Measurements from ENCODE around the gene PFKFB2.

Gene PFKFB2

GRCh38 chr1:207064561-207064960 is 11.5 kb downstream of the PFKFB2 start:
- peak in 30 of 58 donors; percentile 11 to 79 (median 42) for DNase-seq

- no peak for DNase-seq
Measured at GRCh38 chr1:207067185-207067584, 14.1 kb downstream of the PFKFB2 start.

DNA sequence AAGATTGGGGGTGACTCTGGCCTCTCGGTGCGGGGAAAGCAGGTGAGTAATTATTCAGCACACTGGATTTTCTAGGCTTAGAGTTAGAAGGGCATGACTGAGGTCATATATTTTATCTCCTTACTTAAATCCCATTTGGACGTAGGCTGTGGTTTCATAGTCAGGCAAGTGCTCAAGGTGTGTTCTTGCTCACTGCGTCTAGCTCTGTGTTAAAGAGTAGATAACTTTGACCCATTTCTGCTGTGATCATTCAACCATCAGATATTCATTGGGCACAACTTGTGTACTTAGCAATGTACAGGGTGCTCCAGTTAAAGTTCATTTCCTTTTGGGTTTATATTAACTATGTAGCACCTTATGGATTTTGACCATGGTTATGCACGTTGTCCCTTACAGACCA is 14.6 kb downstream of the PFKFB2 start:
- no peak for DNase-seq

DNA sequence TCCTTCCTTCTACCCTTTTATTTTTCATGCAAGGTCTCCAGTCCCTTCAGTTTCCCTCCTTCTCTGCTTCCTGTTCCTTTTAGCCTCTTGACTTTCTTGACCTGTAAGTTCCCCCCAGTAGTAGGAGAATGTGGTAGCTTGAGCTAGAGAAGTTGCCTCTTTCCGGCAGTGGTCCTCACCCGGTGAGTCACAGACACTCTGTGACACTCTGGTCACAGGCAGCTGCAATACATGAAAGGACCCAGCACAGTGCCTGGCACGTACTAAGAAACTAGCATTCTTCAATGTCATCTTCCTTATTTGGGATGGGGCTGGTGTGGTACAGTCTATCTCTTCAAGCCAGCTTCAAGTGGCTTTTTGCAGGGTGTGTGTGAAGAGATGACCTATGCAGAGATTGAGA is 16.0 kb downstream of the PFKFB2 start:
- DNase-seq: no peak

DNA sequence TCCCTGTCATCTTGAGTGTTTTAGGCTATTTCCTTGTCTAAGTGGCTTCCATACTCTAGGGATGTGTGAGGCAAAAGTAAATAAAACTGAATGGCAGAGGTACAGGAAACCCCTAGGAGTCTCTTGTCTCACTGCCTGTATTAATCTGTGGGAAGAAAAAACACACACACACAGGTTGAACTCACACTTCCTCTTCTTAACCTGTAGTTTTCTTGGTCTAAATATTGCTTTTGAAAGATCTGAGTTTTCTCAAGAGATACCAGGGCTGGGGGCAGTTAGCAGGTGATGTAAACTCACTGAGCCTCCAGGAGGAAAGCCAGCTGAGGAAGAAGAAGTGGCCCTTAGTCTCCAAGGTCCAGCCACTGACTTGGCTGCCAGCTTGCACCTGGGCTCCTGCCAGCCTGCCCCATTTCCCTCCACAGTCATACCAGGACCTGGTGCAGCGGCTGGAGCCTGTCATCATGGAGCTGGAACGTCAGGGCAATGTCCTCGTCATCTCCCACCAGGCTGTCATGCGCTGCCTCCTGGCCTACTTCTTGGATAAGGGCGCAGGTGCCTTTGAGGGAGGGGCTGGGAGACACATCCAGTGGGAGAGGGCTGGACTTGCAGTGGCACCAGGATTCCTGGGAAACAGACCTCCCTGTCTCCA is 16.9 kb downstream of the PFKFB2 start:
- DNase-seq: peak in 7 of 58 donors; percentile 5 to 34 (median 16)

DNA sequence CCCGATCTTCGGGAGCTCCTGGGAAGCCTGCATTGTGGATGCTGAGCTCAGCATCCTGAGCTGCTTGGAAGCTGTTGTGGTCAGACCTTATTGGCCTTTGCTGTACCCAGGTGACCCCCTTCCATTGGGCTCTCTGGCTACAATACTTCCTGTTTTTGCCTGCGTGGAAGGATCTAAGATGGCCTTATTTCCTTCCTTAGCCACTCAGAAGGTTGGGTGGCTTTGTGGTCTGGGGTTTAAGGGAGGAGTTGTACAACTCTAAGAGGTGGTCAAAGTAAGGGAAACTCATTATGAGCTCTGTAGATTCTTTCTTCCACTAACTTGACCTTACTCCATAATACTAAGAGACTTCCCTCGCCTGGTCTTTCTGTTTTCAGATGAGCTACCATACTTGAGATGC is 17.7 kb downstream of the PFKFB2 start:
- DNase-seq: no peak

DNA sequence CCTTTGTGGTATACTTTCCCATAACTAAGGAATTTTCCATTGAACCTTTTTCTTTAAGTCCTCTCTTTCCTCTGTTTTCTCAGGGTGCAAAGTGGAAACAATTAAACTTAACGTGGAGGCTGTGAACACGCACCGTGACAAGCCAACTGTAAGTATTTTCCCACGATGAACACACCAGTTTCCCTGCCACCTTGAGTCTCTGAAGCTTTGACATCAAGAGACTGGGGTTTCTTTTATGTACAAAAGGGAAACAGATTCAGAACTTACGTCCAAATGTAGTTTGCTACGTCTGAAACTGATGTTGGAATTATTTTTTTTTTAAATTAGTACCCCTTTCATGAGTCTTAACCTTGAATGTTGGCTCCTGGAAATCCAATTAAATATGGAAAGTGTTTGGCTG is 18.4 kb downstream of the PFKFB2 start:
- DNase-seq: no peak

DNA sequence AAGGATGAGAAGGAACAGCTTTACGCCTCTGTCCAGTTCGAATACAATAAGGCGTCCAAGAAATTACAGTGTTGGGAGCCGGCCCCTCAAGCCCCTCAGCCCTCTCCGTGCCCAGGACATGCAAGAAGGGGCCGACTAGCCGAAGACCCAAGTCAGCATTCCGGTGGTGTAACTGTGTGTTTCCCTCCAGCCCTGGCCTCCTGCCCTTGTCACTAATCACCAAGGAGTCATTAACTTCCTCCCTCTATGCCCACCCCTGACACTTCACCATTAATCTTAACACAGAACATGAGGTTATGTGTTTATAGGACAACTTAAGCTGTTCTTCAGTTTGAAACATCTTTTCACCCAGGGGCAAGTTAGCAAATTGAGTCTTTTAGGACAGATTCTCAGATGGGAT is 19.2 kb downstream of the PFKFB2 start:
- DNase-seq: no peak

DNA sequence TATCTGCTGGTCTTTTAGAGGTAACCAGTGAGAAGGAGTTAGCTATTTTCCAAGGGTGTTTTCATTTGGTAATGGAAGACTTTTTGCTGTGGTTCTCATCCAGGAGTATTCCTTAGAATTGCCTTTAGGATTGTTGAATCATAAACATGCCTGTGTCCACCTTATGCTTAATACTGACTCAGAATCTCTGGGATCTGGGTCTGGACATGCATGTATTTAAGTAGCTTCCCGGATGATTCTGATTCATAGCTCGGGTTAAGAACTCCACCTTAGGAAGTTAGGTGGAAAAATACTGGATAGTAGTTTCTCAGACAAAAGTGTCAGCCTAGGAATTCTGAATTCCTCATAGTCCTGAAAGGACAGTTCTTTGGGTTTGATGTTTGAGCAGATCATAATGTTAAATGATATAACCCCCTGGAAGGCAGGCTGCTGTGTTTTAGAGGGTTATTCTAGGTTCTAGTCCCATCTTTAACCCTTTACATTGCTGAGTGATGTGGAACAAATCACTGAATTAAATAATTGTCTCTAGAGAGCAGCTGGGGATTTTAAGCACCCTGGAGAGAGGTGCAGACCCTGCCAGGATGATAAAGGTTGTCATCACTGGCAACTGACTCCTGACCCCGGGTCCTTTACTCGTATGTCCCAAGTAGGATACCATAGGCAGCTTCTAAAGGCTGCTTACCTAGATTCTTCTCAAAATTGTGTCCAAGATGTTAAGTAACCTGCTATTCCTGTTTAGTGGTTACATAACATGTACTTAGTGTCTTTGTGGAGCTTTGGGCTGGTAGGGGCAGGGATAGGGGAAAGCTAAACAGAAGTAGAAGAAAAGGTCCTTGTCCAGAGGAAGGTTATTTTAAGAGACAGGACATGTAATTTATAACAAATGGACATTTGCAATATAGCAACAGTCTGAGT is 21.1 kb downstream of the PFKFB2 start:
- DNase-seq: no peak

DNA sequence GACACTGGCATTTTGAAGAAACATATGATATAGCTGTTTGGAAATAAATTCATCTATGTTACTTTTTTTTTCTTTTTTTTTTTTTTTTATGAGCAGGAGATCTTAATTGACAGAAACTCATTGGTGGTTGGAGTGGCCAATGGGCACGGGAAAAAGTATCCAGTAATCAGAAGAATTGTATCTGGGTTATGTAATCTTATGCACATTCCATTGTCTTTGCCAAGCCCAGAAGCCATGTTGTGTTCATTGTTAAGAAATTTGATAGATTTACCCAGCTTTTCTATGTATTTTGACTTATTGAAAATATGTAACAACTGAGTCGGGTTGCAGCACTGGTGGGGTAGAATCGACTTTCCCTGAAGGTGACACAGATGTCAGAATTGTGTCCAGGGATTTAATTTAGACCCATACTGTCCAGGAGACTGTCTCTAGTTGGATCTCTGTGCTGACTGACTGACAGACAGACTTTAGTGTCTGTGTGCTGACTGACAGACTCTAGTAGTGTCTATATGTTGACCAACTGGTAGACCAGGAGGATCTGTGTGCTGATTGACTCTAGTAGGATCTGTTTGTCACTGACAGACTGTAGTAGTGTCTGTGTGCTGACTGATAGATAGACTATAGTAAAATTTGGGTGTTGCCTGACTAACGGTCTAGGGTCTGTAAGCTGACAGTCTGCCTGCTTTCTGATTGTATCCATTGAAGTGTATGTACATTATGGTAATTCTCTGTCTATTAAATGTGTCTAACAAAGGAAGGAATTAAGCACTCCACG is 23.3 kb downstream of the PFKFB2 start:
- no peak for DNase-seq

- no peak for DNase-seq
Measured at GRCh38 chr1:207077012-207077411, 23.9 kb downstream of the PFKFB2 start.

DNA sequence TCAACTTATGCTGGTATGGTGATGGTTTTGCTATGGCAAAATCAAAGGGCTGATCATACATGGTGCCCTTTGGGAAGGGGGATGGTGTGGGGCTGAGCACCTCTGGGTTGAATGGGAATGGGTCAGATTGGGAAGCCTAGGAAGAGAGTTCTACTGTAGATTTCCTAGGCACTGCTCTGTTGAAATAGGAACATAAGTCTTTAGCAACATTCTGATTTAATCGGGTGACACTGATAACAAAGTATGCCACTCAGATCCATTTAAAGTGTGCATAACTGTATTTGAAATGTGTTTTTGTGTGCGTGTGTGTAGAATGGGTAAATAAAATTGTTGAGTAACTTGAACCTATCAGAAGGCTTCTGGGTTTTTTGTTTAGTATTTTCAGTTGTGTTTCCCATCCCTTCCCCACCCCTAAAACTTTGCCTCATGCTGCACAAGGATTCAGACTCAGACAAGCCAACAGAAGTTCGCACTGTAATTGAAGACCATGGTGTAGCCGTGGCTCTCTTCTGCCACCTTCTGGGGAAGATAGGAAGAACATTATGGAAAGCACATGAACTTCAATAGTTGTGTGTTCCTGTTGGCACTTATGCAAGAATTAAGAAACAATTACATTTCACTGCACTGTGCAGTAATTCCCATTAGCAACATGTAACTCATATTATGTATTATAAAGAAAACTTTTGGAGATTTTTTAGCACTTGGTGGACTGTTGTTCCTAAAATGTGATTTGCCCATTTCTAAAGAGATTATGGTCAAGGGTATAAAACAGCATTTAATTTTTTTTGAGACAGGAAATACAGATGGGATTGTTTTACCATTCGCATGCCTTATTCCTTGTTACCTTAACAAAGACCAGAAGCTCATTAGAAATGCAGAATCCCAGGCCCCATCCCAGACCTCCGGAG is 24.6 kb downstream of the PFKFB2 start:
- peak in 35 of 58 donors; percentile 5 to 77 (median 31) for DNase-seq

- no peak for DNase-seq
Measured at GRCh38 chr1:207078578-207079132, 25.6 kb downstream of the PFKFB2 start.

- DNase-seq: no peak
Measured at GRCh38 chr1:207079706-207080241, 26.7 kb downstream of the PFKFB2 start.

GRCh38 chr1:207081088-207081487 is 28.0 kb downstream of the PFKFB2 start:
- DNase-seq: no peak

DNA sequence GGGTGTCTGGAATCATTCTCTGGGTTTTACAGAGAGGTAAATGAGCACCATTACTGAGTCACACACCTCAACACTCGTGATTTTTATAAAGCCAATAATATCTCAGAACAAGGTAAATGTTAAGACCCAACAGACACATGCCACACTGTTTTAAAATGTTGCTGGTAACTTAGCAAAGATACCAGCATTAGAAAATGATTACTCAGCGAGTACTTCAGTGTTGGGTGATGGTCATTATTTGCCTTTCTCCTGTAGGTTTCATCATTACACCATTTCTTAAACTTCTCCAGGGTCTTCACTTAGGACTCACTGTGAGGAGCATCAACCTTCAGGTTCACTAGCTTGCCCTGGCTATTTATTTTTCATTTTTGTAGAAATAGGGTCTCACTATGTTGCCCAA is 28.7 kb downstream of the PFKFB2 start:
- DNase-seq: no peak

DNA sequence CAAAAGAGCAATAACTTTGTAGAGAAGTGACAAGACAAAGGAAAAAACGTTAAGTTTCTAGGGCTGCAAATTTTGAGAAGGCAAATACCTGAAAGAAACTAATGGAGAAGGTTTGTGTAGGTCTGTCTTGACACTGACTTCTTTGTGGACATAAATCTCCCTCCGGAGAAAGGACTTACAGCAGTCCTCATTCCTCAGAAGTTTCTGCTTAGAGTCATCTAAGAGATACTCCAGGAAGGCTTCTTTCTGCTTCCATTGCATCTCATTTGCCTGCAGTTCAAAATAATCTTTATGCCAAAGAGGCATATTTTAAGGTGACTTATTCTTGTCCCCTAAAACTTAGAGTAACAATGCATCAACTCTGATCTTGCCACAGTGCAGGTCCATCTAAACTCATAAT is 31.2 kb downstream of the PFKFB2 start:
- DNase-seq: no peak

GRCh38 chr1:207084701-207085180 is 31.7 kb downstream of the PFKFB2 start:
- peak in 15 of 58 donors; percentile 8 to 38 (median 13) for DNase-seq

GRCh38 chr1:207085887-207086286 is 32.8 kb downstream of the PFKFB2 start:
- no peak for DNase-seq

DNA sequence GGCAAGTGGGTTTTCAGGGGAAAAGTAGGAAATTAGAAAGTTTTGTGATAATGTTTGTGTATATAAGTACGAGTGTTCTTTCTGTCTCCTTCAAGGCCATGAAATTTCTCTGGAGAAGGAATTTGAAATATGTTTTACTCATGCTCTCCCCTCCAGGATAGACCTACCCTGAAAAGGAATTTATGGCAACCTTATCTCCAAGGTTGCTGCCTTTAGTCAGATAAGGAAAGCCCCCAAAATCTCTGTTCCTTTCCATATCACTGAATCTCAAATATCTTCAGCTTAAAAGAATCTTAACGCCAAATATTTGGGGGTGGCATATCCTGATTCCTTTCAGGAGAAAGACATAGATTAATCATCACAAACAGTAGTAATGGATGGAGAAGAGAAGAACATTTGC is 35.1 kb downstream of the PFKFB2 start:
- DNase-seq: no peak

Data from anterior cingulate cortex (tissue), 58 donors.